ENCODE results near the gene ING5. TPM values are rescaled to one million over a fixed set of nuclear protein-coding genes. Genes with fewer than 3 reads are reported as not detected.
"Not testable (repeated sequence)": the region's sequence is repeated elsewhere in the genome, so short reads cannot be mapped to it uniquely, and the experiment has no call there.

The ING5 gene
- total RNA-seq, 1 donor from 2014 or later: 25.0 TPM

- DNase-seq (ENCODE audit: low read depth, low spot score): no peak
Observed at GRCh38 chr2:241739177-241739576, 37.3 kb downstream of the ING5 start.

- DNase-seq (ENCODE audit: low read depth, low spot score): no peak
Observed at GRCh38 chr2:241739651-241740050, 37.8 kb downstream of the ING5 start.

- DNase-seq (ENCODE audit: low read depth, low spot score): no peak
Observed at GRCh38 chr2:241741016-241741415, 39.2 kb downstream of the ING5 start.

- DNase-seq (ENCODE audit: low read depth, low spot score): no peak
Observed at GRCh38 chr2:241742320-241742939, 40.6 kb downstream of the ING5 start.

- DNase-seq (ENCODE audit: low read depth, low spot score): not testable (repeated sequence)
Observed at GRCh38 chr2:241743008-241743407, 41.2 kb downstream of the ING5 start.

GRCh38 chr2:241743620-241744019, 41.8 kb downstream of the ING5 start:
- no peak for DNase-seq (ENCODE audit: low read depth, low spot score)

- DNase-seq (ENCODE audit: low read depth, low spot score): no peak
Observed at GRCh38 chr2:241744028-241744754, 42.4 kb downstream of the ING5 start.

- no peak for DNase-seq (ENCODE audit: low read depth, low spot score)
Observed at GRCh38 chr2:241745276-241745675, 43.4 kb downstream of the ING5 start.

GRCh38 chr2:241746084-241746483, 44.2 kb downstream of the ING5 start:
- no peak for DNase-seq (ENCODE audit: low read depth, low spot score)

GRCh38 chr2:241748468-241749256, 46.8 kb downstream of the ING5 start:
- no peak for DNase-seq (ENCODE audit: low read depth, low spot score)

- DNase-seq (ENCODE audit: low read depth, low spot score): no peak
Observed at GRCh38 chr2:241750076-241750840, 48.4 kb downstream of the ING5 start.

- DNase-seq (ENCODE audit: low read depth, low spot score): no peak
Observed at GRCh38 chr2:241751152-241751551, 49.3 kb downstream of the ING5 start.

- DNase-seq (ENCODE audit: low read depth, low spot score): no peak
Observed at GRCh38 chr2:241751776-241752175, 49.9 kb downstream of the ING5 start.

GRCh38 chr2:241752253-241752652, 50.4 kb downstream of the ING5 start:
- DNase-seq (ENCODE audit: low read depth, low spot score): no peak

- DNase-seq (ENCODE audit: low read depth, low spot score): no peak
Observed at GRCh38 chr2:241752689-241753276, 50.9 kb downstream of the ING5 start.

GRCh38 chr2:241753493-241753892, 51.7 kb downstream of the ING5 start:
- no peak for DNase-seq (ENCODE audit: low read depth, low spot score)

- DNase-seq (ENCODE audit: low read depth, low spot score): no peak
Observed at GRCh38 chr2:241754042-241754441, 52.2 kb downstream of the ING5 start.

- DNase-seq (ENCODE audit: low read depth, low spot score): no peak
Observed at GRCh38 chr2:241755166-241755565, 53.3 kb downstream of the ING5 start.

- no peak for DNase-seq (ENCODE audit: low read depth, low spot score)
Observed at GRCh38 chr2:241755777-241756176, 53.9 kb downstream of the ING5 start.

- no peak for DNase-seq (ENCODE audit: low read depth, low spot score)
Observed at GRCh38 chr2:241759067-241759807, 57.4 kb downstream of the ING5 start.

Measured in pulmonary artery endothelial cell (primary cell).